ENCODE results near the gene MGAT5. TPM values are rescaled to one million over a fixed set of nuclear protein-coding genes. Genes with fewer than 3 reads are reported as not detected.

The MGAT5 gene
- total and polyA plus RNA-seq, 4 experiments from 2014 or later: 4.4 to 81.3 (median 48.0) TPM

DNA sequence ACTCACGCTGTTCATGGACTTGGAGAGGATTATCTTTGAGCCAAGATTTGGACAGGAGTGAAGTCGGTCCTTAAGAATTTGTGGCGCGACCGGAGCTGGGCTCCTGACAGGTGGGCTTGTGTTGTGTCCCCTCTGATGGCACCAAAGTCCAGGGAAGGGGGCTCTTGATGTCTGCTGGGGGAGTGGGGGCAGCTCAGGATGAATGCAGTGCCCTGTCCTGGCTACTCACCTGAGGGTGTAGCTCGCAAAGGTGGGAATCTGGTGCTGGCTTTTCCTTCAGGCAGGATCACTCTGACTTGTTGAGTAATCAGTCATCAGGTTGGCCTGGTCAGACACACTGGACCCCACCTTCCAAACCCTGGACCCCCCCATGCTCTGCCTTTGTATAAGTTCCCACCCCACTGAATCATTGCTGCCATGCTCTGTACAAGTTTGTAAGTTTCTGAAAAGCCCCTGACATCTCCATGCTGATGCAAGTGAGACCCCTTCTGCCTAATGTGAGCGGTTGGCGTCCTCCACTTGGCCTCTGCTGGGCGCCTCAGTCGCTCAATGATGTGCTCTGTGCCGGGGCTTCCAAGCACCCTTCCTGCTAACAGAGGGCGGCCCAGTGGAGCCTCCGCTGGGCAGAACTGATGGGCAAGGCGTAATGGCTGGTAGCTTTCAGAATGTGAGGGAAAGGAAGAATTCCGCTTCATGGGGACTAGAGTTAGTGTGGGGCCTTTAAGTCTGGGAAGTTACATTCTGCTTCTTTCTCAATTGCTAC lies 196.1 kb downstream of the MGAT5 start:
- CTCF ChIA-PET (ENCODE audit: partially characterized antibody): interaction anchor here (1.1 to 5.6 kb wide), 11 partner anchors 8 to 452 kb away, joined by 3 to 44 read pairs (median 7); no protein-coding TSS in a partner anchor
- Mint-ChIP-seq H3K36me3 (peaks cover 37 to 63% of the 10 kb centered on the region in 2 donors), H3K27ac (peak overlapping the region in 6 of 7 donors; percentile 32 to 65 (median 52)), H3K9me3 (no peaks in the 10 kb centered on the region), H3K4me1 (peaks cover 0 to 15% (median 0%) of the 10 kb centered on the region in 4 donors), H3K4me3 (no peak overlapping the region), H3K27me3 (no peaks in the 10 kb centered on the region)
- H3K4me1 ChIP-seq (ENCODE audit: insufficient read depth, low read length): no peaks in the 10 kb centered on the region
- H3K27ac ChIP-seq (ENCODE audit: low read depth, low read length): no peak overlapping the region
- DNase-seq: no peak
- H3K4me3 ChIP-seq (ENCODE audit: low read length in 2 of 2): no peak overlapping the region
- POLR2A ChIA-PET (ENCODE audit: partially characterized antibody): no interaction called here
- H3K27me3 ChIP-seq (ENCODE audit: insufficient read depth, low read length): no peaks in the 10 kb centered on the region
- peaks cover 25% of the 10 kb centered on the region for H3K36me3 ChIP-seq (ENCODE audit: insufficient read depth, low read length)
- intact Hi-C loops (cut with micrococcal nuclease): no loop called here
- H3K9me3 ChIP-seq (ENCODE audit: control insufficient read depth in 1 of 2, low read length in 2 of 2): no peaks in the 10 kb centered on the region

DNA sequence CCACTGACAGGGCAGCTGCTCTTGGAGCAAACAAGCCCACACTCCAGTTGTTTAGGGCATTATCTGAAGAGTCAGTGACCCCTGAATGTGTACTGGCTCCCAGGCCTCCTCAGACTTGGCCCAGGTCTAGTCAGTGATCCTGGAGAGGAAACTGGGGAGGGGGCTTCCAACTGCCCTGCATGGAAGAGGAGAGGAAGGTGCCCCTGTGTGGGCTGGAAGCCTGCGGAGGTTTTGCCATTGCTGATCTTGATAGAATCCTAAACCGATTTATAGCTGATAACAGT lies 197.4 kb downstream of the MGAT5 start:
- ChIA-PET CTCF (ENCODE audit: partially characterized antibody) (interaction anchor here (0.8 to 5.6 kb wide), 35 partner anchors 9 to 568 kb away, joined by 3 to 44 read pairs (median 4); no protein-coding TSS in a partner anchor), POLR2A (ENCODE audit: partially characterized antibody) (interaction anchor here (1.6 kb wide), 1 partner anchor 10 kb away, joined by 3 read pairs; no protein-coding TSS in a partner anchor)
- Mint-ChIP-seq H3K9me3 (no peaks in the 10 kb centered on the region), H3K4me1 (peaks cover 0 to 15% (median 0%) of the 10 kb centered on the region in 4 donors), H3K27me3 (no peaks in the 10 kb centered on the region), H3K36me3 (peaks cover 28 to 63% of the 10 kb centered on the region in 2 donors), H3K4me3 (no peak overlapping the region), H3K27ac (peak overlapping the region in 5 of 7 donors; percentile 22 to 80 (median 48))
- H3K27me3 ChIP-seq (ENCODE audit: insufficient read depth, low read length): no peaks in the 10 kb centered on the region
- DNase-seq: no peak
- H3K9me3 ChIP-seq (ENCODE audit: control insufficient read depth in 1 of 2, low read length in 2 of 2): no peaks in the 10 kb centered on the region
- intact Hi-C loops (cut with micrococcal nuclease): loop anchor here (1.0 kb wide), 3 partner anchors 333 to 565 kb away; no protein-coding TSS in a partner anchor
- H3K27ac ChIP-seq (ENCODE audit: low read depth, low read length): no peak overlapping the region
- H3K4me1 ChIP-seq (ENCODE audit: insufficient read depth, low read length): no peaks in the 10 kb centered on the region
- no peak overlapping the region for H3K4me3 ChIP-seq (ENCODE audit: low read length in 2 of 2)
- peaks cover 16% of the 10 kb centered on the region for H3K36me3 ChIP-seq (ENCODE audit: insufficient read depth, low read length)

DNA sequence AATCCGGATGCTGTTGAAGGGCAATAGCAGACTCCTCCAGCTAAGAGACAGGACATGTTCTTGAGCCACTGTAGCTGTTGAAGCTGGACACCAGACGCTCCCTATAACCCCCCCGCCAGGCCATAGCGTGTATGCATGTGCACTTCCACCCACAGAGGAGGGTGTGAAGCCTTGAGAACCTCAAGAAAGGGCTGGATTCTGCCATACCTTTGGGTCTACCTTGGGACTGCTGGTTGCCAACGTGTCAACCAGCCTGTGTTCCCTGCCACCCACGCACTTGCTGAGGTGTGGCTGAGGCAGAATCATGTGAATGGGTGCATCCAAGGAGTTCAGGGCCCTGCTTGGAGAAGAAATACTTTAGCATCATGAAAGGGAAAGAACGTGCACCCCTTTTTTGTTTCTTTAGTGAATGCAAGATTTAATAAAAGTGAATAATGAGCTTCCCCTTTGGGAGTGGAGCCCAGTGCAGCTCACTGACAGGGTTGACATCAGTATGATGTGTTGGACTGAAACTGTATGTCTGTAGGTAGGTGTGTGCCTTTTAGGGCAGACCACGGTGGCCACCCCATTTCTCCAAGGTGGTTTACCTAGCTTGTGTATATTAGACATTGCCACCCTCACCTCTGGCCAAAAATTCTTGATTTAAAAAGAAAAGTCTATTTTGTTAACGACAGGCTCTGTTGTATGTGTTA lies 198.3 kb downstream of the MGAT5 start:
- H3K27me3 ChIP-seq (ENCODE audit: insufficient read depth, low read length): no peaks in the 10 kb centered on the region
- no peak overlapping the region for H3K27ac ChIP-seq (ENCODE audit: low read depth, low read length)
- Mint-ChIP-seq H3K27me3 (no peaks in the 10 kb centered on the region), H3K9me3 (no peaks in the 10 kb centered on the region), H3K4me1 (peaks cover 0 to 15% (median 0%) of the 10 kb centered on the region in 4 donors), H3K36me3 (peaks cover 28 to 55% of the 10 kb centered on the region in 2 donors), H3K4me3 (no peak overlapping the region), H3K27ac (peak overlapping the region in 3 of 7 donors; percentile 35 to 80 (median 47))
- no peak for DNase-seq
- no peaks in the 10 kb centered on the region for H3K4me1 ChIP-seq (ENCODE audit: insufficient read depth, low read length)
- H3K4me3 ChIP-seq (ENCODE audit: low read length in 2 of 2): no peak overlapping the region
- POLR2A ChIA-PET (ENCODE audit: partially characterized antibody): interaction anchor here (1.6 kb wide), 1 partner anchor 10 kb away, joined by 3 read pairs; no protein-coding TSS in a partner anchor
- intact Hi-C loops (cut with micrococcal nuclease): no loop called here
- CTCF ChIA-PET (ENCODE audit: partially characterized antibody): interaction anchor here (0.8 to 5.6 kb wide), 28 partner anchors 10 to 569 kb away, joined by 3 to 44 read pairs (median 4); no protein-coding TSS in a partner anchor
- peaks cover 15% of the 10 kb centered on the region for H3K36me3 ChIP-seq (ENCODE audit: insufficient read depth, low read length)
- no peaks in the 10 kb centered on the region for H3K9me3 ChIP-seq (ENCODE audit: control insufficient read depth in 1 of 2, low read length in 2 of 2)

DNA sequence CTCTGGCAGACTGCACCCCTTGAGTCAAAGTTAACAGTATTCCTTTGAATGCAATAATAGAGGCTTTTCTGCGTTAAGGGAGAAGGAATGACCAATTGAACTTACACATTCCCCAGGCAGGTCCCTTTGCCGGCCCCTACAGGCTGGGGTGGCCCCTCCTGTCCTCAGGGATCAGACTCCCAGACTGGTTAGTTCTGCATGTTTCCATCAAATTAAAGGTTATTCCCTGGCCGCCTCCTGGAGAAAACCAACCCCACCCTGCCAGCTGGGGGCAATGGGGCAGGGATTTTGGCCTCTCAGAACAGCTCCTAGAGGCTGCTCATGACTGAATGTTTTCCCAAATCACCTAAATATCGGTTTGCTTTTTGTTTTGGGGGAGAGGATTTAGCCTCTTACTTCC lies 199.6 kb downstream of the MGAT5 start:
- peaks cover 2% of the 10 kb centered on the region for H3K36me3 ChIP-seq (ENCODE audit: insufficient read depth, low read length)
- Mint-ChIP-seq H3K4me1 (peaks cover 0 to 15% (median 0%) of the 10 kb centered on the region in 4 donors), H3K9me3 (peaks cover 0 to 4% (median 0%) of the 10 kb centered on the region in 8 donors), H3K4me3 (no peak overlapping the region), H3K27me3 (no peaks in the 10 kb centered on the region), H3K36me3 (peaks cover 22 to 47% of the 10 kb centered on the region in 2 donors), H3K27ac (no peak overlapping the region)
- H3K4me3 ChIP-seq (ENCODE audit: low read length in 2 of 2): no peak overlapping the region
- no peaks in the 10 kb centered on the region for H3K27me3 ChIP-seq (ENCODE audit: insufficient read depth, low read length)
- ChIA-PET POLR2A (ENCODE audit: partially characterized antibody) (no interaction called here), CTCF (ENCODE audit: partially characterized antibody) (interaction anchor here (1.0 to 5.6 kb wide), 3 partner anchors 12 to 41 kb away, joined by 4 to 28 read pairs (median 5); no protein-coding TSS in a partner anchor)
- intact Hi-C loops (cut with micrococcal nuclease): no loop called here
- H3K27ac ChIP-seq (ENCODE audit: low read depth, low read length): no peak overlapping the region
- no peaks in the 10 kb centered on the region for H3K9me3 ChIP-seq (ENCODE audit: control insufficient read depth in 1 of 2, low read length in 2 of 2)
- no peak for DNase-seq
- no peaks in the 10 kb centered on the region for H3K4me1 ChIP-seq (ENCODE audit: insufficient read depth, low read length)

DNA sequence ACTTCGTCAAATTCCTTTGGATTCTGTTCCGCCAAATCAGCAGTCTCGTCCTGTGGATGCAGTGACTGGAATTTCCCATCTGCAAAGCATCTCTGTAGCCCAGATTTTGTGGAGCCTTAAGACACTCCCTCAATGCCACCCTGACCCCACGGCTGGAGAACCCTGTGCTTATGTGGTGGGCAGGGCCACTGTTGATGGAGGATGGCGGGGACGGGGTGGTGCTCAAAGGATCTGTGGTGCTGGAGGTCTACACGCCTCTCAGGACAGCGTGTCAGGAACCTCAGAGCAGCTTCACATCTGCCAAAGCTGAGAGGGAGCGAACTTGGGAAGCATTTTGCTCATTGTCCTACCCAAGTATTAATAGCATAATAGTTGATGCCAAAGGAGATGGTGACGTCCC lies 200.1 kb downstream of the MGAT5 start:
- Mint-ChIP-seq H3K27ac (no peak overlapping the region), H3K27me3 (no peaks in the 10 kb centered on the region), H3K4me1 (peaks cover 0 to 15% (median 0%) of the 10 kb centered on the region in 4 donors), H3K9me3 (peaks cover 0 to 4% (median 0%) of the 10 kb centered on the region in 8 donors), H3K36me3 (peaks cover 18 to 42% of the 10 kb centered on the region in 2 donors), H3K4me3 (no peak overlapping the region)
- no peak for DNase-seq
- intact Hi-C loops (cut with micrococcal nuclease): no loop called here
- Histone ChIP-seq H3K36me3 (ENCODE audit: insufficient read depth, low read length) (no peaks in the 10 kb centered on the region), H3K9me3 (ENCODE audit: control insufficient read depth in 1 of 2, low read length in 2 of 2) (no peaks in the 10 kb centered on the region), H3K27ac (ENCODE audit: low read depth, low read length) (no peak overlapping the region), H3K27me3 (ENCODE audit: insufficient read depth, low read length) (no peaks in the 10 kb centered on the region), H3K4me1 (ENCODE audit: insufficient read depth, low read length) (no peaks in the 10 kb centered on the region), H3K4me3 (ENCODE audit: low read length in 2 of 2) (no peak overlapping the region)
- POLR2A ChIA-PET (ENCODE audit: partially characterized antibody): no interaction called here
- CTCF ChIA-PET (ENCODE audit: partially characterized antibody): interaction anchor here (0.7 to 5.6 kb wide), 4 partner anchors 12 to 357 kb away, joined by 3 to 28 read pairs (median 6); no protein-coding TSS in a partner anchor

DNA sequence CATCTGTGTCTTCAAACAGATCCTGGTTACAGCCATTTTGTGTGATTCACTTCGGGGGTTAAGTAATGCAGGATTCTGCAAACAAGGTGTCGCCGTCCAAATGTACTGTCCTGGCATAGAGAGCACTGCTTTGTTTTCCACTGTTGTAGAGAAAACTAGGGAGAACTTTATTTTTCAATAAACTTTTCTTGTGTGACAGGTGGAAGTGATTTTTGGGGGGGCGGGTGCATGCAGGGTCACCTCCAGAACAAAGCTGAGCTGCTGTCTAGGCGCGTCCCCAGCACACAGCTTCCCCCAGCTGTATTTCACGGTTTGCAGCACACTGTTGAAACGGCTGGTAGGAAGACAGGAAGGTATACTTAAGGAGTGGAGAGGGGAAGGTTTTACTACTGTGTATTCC lies 200.6 kb downstream of the MGAT5 start:
- no peaks in the 10 kb centered on the region for H3K27me3 ChIP-seq (ENCODE audit: insufficient read depth, low read length)
- Mint-ChIP-seq H3K27ac (peak overlapping the region in 2 of 7 donors; percentile 46 to 73), H3K36me3 (peaks cover 18 to 39% of the 10 kb centered on the region in 2 donors), H3K27me3 (no peaks in the 10 kb centered on the region), H3K4me1 (peaks cover 0 to 15% (median 0%) of the 10 kb centered on the region in 4 donors), H3K4me3 (no peak overlapping the region), H3K9me3 (peaks cover 0 to 4% (median 0%) of the 10 kb centered on the region in 8 donors)
- intact Hi-C loops (cut with micrococcal nuclease): no loop called here
- POLR2A ChIA-PET (ENCODE audit: partially characterized antibody): interaction anchor here (1.3 kb wide), 1 partner anchor 334 kb away, joined by 4 read pairs; no protein-coding TSS in a partner anchor
- H3K36me3 ChIP-seq (ENCODE audit: insufficient read depth, low read length): no peaks in the 10 kb centered on the region
- no peaks in the 10 kb centered on the region for H3K9me3 ChIP-seq (ENCODE audit: control insufficient read depth in 1 of 2, low read length in 2 of 2)
- CTCF ChIA-PET (ENCODE audit: partially characterized antibody): interaction anchor here (0.7 to 5.6 kb wide), 3 partner anchors 13 to 358 kb away, joined by 3 to 28 read pairs (median 8); no protein-coding TSS in a partner anchor
- H3K4me3 ChIP-seq (ENCODE audit: low read length in 2 of 2): no peak overlapping the region
- DNase-seq: no peak
- H3K4me1 ChIP-seq (ENCODE audit: insufficient read depth, low read length): no peaks in the 10 kb centered on the region
- H3K27ac ChIP-seq (ENCODE audit: low read depth, low read length): no peak overlapping the region
